SJSA1 (cell line): Measurements from ENCODE around the gene FAM50A. TPM values are rescaled to one million over a fixed set of nuclear protein-coding genes. Genes with fewer than 3 reads are reported as not detected.
A peak's percentile ranks its signal among the peaks of the same experiment; 100 is the strongest.
"Not testable (repeated sequence)": the region's sequence is repeated elsewhere in the genome, so short reads cannot be mapped to it uniquely, and the experiment has no call there.

Experiments
- DNase-seq, 2 experiments: peaks; one replicate each; pipeline ENCODE4 v3.0.0-alpha.2; 2015 to 2020; ENCODE audit warnings: low spot score in 2 of 2, low read depth in 1 of 2
- H3K27ac ChIP-seq: fragments of 250-450 bp; sonication (Bioruptor Pico); 2 replicates; pipeline ENCODE4 v1.5.1; 2020; ENCODE audit warnings: mild to moderate bottlenecking, moderate library complexity
- H3K27me3 ChIP-seq: fragments of 250-450 bp; sonication (Bioruptor Pico); replicated peaks from 2 replicates; pipeline ENCODE4 v1.5.1; 2020; ENCODE audit warnings: mild to moderate bottlenecking, moderate library complexity
- H3K36me3 ChIP-seq: fragments of 250-450 bp; sonication (Bioruptor Pico); 2 replicates; pipeline ENCODE4 v1.5.1; 2020; ENCODE audit warnings: mild to moderate bottlenecking
- H3K4me1 ChIP-seq: fragments of 250-450 bp; sonication (Bioruptor Pico); replicated peaks from 2 replicates; pipeline ENCODE4 v1.6.1; 2021; ENCODE audit warnings: mild to moderate bottlenecking
- H3K4me3 ChIP-seq: fragments of 250-450 bp; sonication (Bioruptor Pico); 2 replicates; pipeline ENCODE4 v1.5.1; 2020; ENCODE audit warnings: mild to moderate bottlenecking
- H3K9me3 ChIP-seq: fragments of 250-450 bp; sonication (Bioruptor Pico); replicated peaks from 2 replicates; pipeline ENCODE4 v1.5.1; 2020; ENCODE audit warnings: mild to moderate bottlenecking
- total RNA-seq: library from RNA; depleted of rRNA; stranded (reverse); fragments of >200 nt; shearing (Covaris generic); gene quantifications from 2 replicates; pipeline ENCODE4 v1.2.3, GENCODE V29; 2014; rRNA removed

The FAM50A gene
- 54.3 and 70.5 TPM in 2 replicates for total RNA-seq

- DNase-seq = peak; percentile 37 to 65
- H3K27me3 ChIP-seq = no peaks in the 10 kb centered on the region
- peaks cover 11% of the 10 kb centered on the region for H3K4me1 ChIP-seq
- peak within 1 kb of the TSS; percentile 19; the same call in 1 of the 2 replicates for H3K27ac ChIP-seq
- peaks cover 49% of the 10 kb centered on the region for H3K36me3 ChIP-seq
- H3K9me3 ChIP-seq = no peaks in the 10 kb centered on the region
- peak within 1 kb of the TSS; percentile 69 for H3K4me3 ChIP-seq
These were observed at the start of gene FAM50A for GRCh38 chrX:154443992-154444754. Gene FAM50A (plus strand): TSS chrX:154444141. CDS start chrX:154444236, 95 bp downstream.

- H3K9me3 ChIP-seq, H3K27ac ChIP-seq, H3K27me3 ChIP-seq, DNase-seq, H3K4me3 ChIP-seq: not testable (repeated sequence)
- peaks cover 31% of the 10 kb centered on the region for H3K36me3 ChIP-seq
- peaks cover 16% of the 10 kb centered on the region for H3K4me1 ChIP-seq
These were observed 47.6 kb upstream of the FAM50A start for GRCh38 chrX:154396363-154396762.

GRCh38 chrX:154396973-154397887 is 46.7 kb upstream of the FAM50A start:
- peaks cover 16% of the 10 kb centered on the region for H3K4me1 ChIP-seq
- DNase-seq = peak in 1 of 2 experiments; percentile 71
- peak overlapping the region; percentile 58 for H3K4me3 ChIP-seq
- no peaks in the 10 kb centered on the region for H3K27me3 ChIP-seq
- H3K9me3 ChIP-seq = no peaks in the 10 kb centered on the region
- H3K27ac ChIP-seq = peak overlapping the region; percentile 97
- peaks cover 40% of the 10 kb centered on the region for H3K36me3 ChIP-seq

GRCh38 chrX:154397888-154398667 is 45.9 kb upstream of the FAM50A start, which contains the start of gene RPL10:
Gene RPL10 (plus strand): TSS chrX:154398377. CDS start chrX:154398520, 143 bp downstream.
- peaks cover 41% of the 10 kb centered on the region for H3K36me3 ChIP-seq

GRCh38 chrX:154398668-154399526 is 45.0 kb upstream of the FAM50A start:
- no peaks in the 10 kb centered on the region for H3K27me3 ChIP-seq
- H3K4me1 ChIP-seq = peaks cover 16% of the 10 kb centered on the region
- peak overlapping the region; percentile 97 for H3K27ac ChIP-seq
- DNase-seq = peak; percentile 77 to 79
- peak overlapping the region; percentile 58 for H3K4me3 ChIP-seq
- H3K9me3 ChIP-seq = no peaks in the 10 kb centered on the region
- H3K36me3 ChIP-seq = peaks cover 41% of the 10 kb centered on the region

More at GRCh38 chrX:154397888-154398667, 45.9 kb upstream of the FAM50A start, which contains the start of gene RPL10:
- no peaks in the 10 kb centered on the region for H3K27me3 ChIP-seq
- DNase-seq = peak; percentile 86 to 96
- H3K27ac ChIP-seq = peak within 1 kb of the TSS; percentile 97
- H3K9me3 ChIP-seq = no peaks in the 10 kb centered on the region
- peak within 1 kb of the TSS; percentile 58 for H3K4me3 ChIP-seq
- H3K4me1 ChIP-seq = peaks cover 16% of the 10 kb centered on the region

- Histone ChIP-seq H3K36me3 (peaks cover 41% of the 10 kb centered on the region), H3K9me3 (no peaks in the 10 kb centered on the region), H3K4me1 (peaks cover 16% of the 10 kb centered on the region), H3K4me3 (peak overlapping the region; percentile 58), H3K27me3 (no peaks in the 10 kb centered on the region), H3K27ac (peak overlapping the region; percentile 97; the same call in 1 of the 2 replicates)
- DNase-seq = no peak
These were observed 44.2 kb upstream of the FAM50A start for GRCh38 chrX:154399527-154400368.

GRCh38 chrX:154400369-154400817 is 43.5 kb upstream of the FAM50A start:
- H3K9me3 ChIP-seq, H3K27me3 ChIP-seq, H3K27ac ChIP-seq, DNase-seq, H3K4me3 ChIP-seq: not testable (repeated sequence)
- H3K36me3 ChIP-seq = peaks cover 41% of the 10 kb centered on the region
- H3K4me1 ChIP-seq = peaks cover 16% of the 10 kb centered on the region

GRCh38 chrX:154401045-154401799 is 42.7 kb upstream of the FAM50A start:
- H3K4me1 ChIP-seq = peaks cover 16% of the 10 kb centered on the region
- H3K4me3 ChIP-seq = no peak overlapping the region
- H3K9me3 ChIP-seq = no peaks in the 10 kb centered on the region
- H3K36me3 ChIP-seq = peaks cover 41% of the 10 kb centered on the region
- no peaks in the 10 kb centered on the region for H3K27me3 ChIP-seq
- no peak overlapping the region for H3K27ac ChIP-seq
- no peak for DNase-seq

GRCh38 chrX:154401918-154402621 is 41.9 kb upstream of the FAM50A start:
- Histone ChIP-seq H3K36me3 (peaks cover 41% of the 10 kb centered on the region), H3K27ac (no peak overlapping the region), H3K4me3 (no peak overlapping the region), H3K4me1 (peaks cover 16% of the 10 kb centered on the region), H3K9me3 (no peaks in the 10 kb centered on the region), H3K27me3 (no peaks in the 10 kb centered on the region)
- no peak for DNase-seq

- Histone ChIP-seq H3K27ac (no peak overlapping the region), H3K9me3 (no peaks in the 10 kb centered on the region), H3K27me3 (no peaks in the 10 kb centered on the region), H3K4me1 (peaks cover 10% of the 10 kb centered on the region), H3K4me3 (no peak overlapping the region), H3K36me3 (peaks cover 41% of the 10 kb centered on the region)
- DNase-seq = no peak
These were observed 41.3 kb upstream of the FAM50A start for GRCh38 chrX:154402622-154403127.
